ENCODE results near the gene ACSS1. TPM values are rescaled to one million over a fixed set of nuclear protein-coding genes. Genes with fewer than 3 reads are reported as not detected.
A peak's percentile ranks its signal among the peaks of the same experiment; 100 is the strongest.

The ACSS1 gene
- total and polyA plus RNA-seq, 4 donors = 15.8 to 38.9 (median 26.9) TPM

DNA sequence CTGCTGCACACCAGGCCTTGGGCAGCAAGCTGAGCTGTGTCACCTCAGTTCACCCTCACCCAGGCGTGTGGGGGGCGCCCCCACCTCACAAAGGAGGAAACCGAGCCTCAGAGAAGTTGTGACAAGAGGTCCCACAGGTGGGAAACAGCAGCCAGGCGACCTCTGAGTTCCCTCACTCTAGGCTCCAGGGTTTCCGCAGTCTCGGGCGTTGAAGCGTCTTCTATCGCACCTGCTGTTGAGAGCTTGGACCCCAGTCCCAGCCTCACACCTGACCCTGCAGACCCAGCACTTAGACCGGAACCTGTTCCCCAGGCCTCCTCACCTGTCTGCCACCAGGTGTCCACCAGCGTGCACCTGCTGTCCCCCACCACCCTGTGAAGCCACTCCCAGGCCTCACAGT lies 43.1 kb downstream of the ACSS1 start:
- no peak overlapping the region for H3K27ac ChIP-seq (ENCODE audit: low read depth in 1 of 2, low read length in 1 of 2)
- peaks cover 0 to 38% (median 13%) of the 10 kb centered on the region in 4 donors for H3K36me3 ChIP-seq (ENCODE audit: control insufficient read depth in 4 of 4, insufficient read depth in 4 of 4, low read length in 4 of 4)

DNA sequence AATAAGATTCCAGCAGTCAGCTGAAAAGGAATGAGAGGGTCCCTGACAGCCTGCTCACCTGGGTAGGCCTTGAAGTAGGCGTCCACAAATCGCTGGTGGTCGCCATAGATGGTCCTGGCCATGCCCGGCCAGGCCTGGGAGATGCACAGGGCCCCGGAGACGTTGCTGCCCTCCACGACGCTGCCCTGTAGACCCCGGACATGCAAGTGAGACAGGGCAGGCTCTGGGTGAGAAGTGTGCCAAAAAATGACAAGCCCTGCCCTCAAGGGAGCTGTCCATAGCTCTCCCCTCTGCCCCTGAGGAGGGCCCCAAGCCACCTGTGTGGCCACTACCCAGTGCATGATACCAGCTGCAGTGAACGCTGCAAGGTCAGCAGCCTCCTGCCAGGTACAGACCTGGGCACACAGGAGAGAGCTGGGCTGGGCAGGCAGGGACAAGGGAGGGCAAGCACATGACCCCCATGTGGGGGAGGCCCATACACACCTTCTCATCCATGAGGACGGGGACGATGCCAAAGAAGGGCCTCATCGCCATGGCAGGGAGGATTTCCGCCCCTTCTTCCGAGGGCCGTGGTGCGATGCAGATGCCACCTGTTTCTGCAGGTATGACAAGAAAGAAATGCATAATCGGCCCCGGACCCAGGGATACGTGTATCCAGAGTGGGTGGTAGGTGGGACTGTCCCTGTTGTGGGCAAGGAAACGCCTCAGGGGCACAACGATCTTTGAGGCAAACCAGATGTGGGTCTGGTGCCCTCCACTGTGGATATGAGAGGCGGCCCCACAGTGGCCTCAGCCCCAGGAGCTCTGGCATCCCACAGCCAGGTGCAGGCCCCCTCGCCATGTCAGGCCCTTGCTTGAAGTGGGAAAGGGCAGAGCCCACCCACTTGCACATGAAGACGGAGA lies 44.2 kb downstream of the ACSS1 start:
- H3K27ac ChIP-seq (ENCODE audit: low read depth in 1 of 2, low read length in 1 of 2) = no peak overlapping the region
- WGBS, 2 donors = 94 to 96% methylated on average over 23 to 25 of the region's 25 CpGs
- H3K36me3 ChIP-seq (ENCODE audit: control insufficient read depth in 4 of 4, insufficient read depth in 4 of 4, low read length in 4 of 4) = peaks cover 0 to 38% (median 10%) of the 10 kb centered on the region in 4 donors
- DNase-seq (peak in 1 of 3 donors; percentile 6), ATAC-seq (ENCODE audit: insufficient read depth, low FRiP score) (no peak)
- no peak overlapping the region for H3K4me3 ChIP-seq
- H3K9ac ChIP-seq (ENCODE audit: insufficient read depth in 1 of 2, low read length in 2 of 2) = no peak overlapping the region
- peaks cover 0 to 15% (median 0%) of the 10 kb centered on the region in 5 donors for H3K4me1 ChIP-seq (ENCODE audit: control insufficient read depth in 5 of 5, insufficient read depth in 5 of 5, low read length in 5 of 5)
- H3K27me3 ChIP-seq (ENCODE audit: control insufficient read depth in 3 of 3, insufficient read depth in 3 of 3, low read length in 2 of 3) = no peaks in the 10 kb centered on the region
- TF ChIP-seq, protein P1, sequence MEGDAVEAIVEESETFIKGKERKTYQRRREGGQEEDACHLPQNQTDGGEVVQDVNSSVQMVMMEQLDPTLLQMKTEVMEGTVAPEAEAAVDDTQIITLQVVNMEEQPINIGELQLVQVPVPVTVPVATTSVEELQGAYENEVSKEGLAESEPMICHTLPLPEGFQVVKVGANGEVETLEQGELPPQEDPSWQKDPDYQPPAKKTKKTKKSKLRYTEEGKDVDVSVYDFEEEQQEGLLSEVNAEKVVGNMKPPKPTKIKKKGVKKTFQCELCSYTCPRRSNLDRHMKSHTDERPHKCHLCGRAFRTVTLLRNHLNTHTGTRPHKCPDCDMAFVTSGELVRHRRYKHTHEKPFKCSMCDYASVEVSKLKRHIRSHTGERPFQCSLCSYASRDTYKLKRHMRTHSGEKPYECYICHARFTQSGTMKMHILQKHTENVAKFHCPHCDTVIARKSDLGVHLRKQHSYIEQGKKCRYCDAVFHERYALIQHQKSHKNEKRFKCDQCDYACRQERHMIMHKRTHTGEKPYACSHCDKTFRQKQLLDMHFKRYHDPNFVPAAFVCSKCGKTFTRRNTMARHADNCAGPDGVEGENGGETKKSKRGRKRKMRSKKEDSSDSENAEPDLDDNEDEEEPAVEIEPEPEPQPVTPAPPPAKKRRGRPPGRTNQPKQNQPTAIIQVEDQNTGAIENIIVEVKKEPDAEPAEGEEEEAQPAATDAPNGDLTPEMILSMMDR (IDR thresholded peaks at IDR 0.05; ENCODE audit: control extremely low read depth, extremely low read depth) = no peak
- no peaks in the 10 kb centered on the region for H3K9me3 ChIP-seq (ENCODE audit: control insufficient read depth in 4 of 4, insufficient read depth in 3 of 4, low read length in 3 of 4)

More for the DNA sequence above, 43.1 kb downstream of the ACSS1 start:
- no peak for ATAC-seq (ENCODE audit: insufficient read depth, low FRiP score)
- peak in 1 of 3 donors; percentile 11 for DNase-seq
- no peaks in the 10 kb centered on the region for H3K9me3 ChIP-seq (ENCODE audit: control insufficient read depth in 4 of 4, insufficient read depth in 3 of 4, low read length in 3 of 4)
- no peak overlapping the region for H3K9ac ChIP-seq (ENCODE audit: insufficient read depth in 1 of 2, low read length in 2 of 2)
- H3K4me3 ChIP-seq = no peak overlapping the region
- TF ChIP-seq, protein P1 (IDR thresholded peaks at IDR 0.05; ENCODE audit: control extremely low read depth, extremely low read depth) = no peak
- no peaks in the 10 kb centered on the region for H3K27me3 ChIP-seq (ENCODE audit: control insufficient read depth in 3 of 3, insufficient read depth in 3 of 3, low read length in 2 of 3)
- H3K4me1 ChIP-seq (ENCODE audit: control insufficient read depth in 5 of 5, insufficient read depth in 5 of 5, low read length in 5 of 5) = peaks cover 0 to 17% (median 4%) of the 10 kb centered on the region in 5 donors
- 95 to 96% methylated on average over 11 of the region's 11 CpGs for WGBS, 2 donors

DNA sequence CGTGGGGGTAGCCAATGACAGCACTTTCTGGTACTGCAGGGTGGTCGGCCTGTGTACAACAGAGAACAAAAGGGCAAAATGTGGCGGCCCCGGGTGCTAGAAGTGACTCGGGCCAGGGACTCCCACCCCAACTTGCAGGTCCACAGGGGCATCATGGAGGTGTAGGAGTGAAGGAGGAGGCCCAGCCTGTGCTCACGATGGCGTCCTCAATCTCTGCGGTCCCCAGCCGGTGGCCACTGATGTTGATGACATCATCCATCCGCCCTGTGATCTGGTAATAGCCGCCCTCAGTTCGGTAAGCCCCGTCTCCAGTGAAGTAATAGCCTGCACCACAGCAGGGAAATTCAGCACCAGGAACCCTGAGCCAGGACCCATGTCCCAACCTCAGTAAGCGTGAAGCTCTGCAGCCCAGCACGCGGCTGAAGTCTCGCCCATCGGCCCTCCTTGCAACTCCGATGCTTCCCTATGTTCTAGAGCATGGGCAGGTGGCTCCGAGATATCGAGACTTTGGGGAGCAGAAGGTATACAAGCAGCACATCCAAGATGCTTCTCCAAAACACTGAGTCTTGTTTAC lies 45.2 kb downstream of the ACSS1 start:
- Histone ChIP-seq H3K27ac (ENCODE audit: low read depth in 1 of 2, low read length in 1 of 2) (no peak overlapping the region), H3K27me3 (ENCODE audit: control insufficient read depth in 3 of 3, insufficient read depth in 3 of 3, low read length in 2 of 3) (no peaks in the 10 kb centered on the region), H3K4me1 (ENCODE audit: control insufficient read depth in 5 of 5, insufficient read depth in 5 of 5, low read length in 5 of 5) (peaks cover 0 to 15% (median 0%) of the 10 kb centered on the region in 5 donors), H3K4me3 (no peak overlapping the region), H3K9me3 (ENCODE audit: control insufficient read depth in 4 of 4, insufficient read depth in 3 of 4, low read length in 3 of 4) (no peaks in the 10 kb centered on the region), H3K36me3 (ENCODE audit: control insufficient read depth in 4 of 4, insufficient read depth in 4 of 4, low read length in 4 of 4) (peaks cover 2 to 48% (median 12%) of the 10 kb centered on the region in 4 donors), H3K9ac (ENCODE audit: insufficient read depth in 1 of 2, low read length in 2 of 2) (no peak overlapping the region)
- DNase-seq = peak in 1 of 3 donors; percentile 6
- no peak for ATAC-seq (ENCODE audit: insufficient read depth, low FRiP score)
- TF ChIP-seq, protein P1 (IDR thresholded peaks at IDR 0.05; ENCODE audit: control extremely low read depth, extremely low read depth) = no peak
- 95% methylated on average over 21 of the region's 21 CpGs for WGBS, 2 donors

Data from lung (tissue), 12 donors.